Iris pigment epithelial cell (primary cell): ENCODE data around the gene CLTCL1.

ENCODE experiments used
- DNase-seq: peaks from one replicate; pipeline ENCODE4 v3.0.0-alpha.2; 2011; ENCODE audit warnings: low read depth

The CLTCL1 gene

GRCh38 chr22:19132153-19132552, 159.4 kb downstream of the CLTCL1 start:
- no peak for DNase-seq

- DNase-seq: no peak
These were observed 159.9 kb downstream of the CLTCL1 start for GRCh38 chr22:19131685-19132015.

- DNase-seq: no peak
These were observed 160.4 kb downstream of the CLTCL1 start, which contains the start of gene TSSK2 for GRCh38 chr22:19130959-19131684. TSS of gene TSSK2 (plus strand) at chr22:19131308. CDS start at chr22:19131400, 92 bp downstream.

- no peak for DNase-seq
These were observed 161.6 kb downstream of the CLTCL1 start for GRCh38 chr22:19129871-19130270.
